Hematopoietic multipotent progenitor cell treated with erythropoietin and hydrocortisone succinate and interleukin-3 and kit ligand, for 6 days (in vitro differentiated cells): ENCODE results near the gene PNPLA1.

Source experiments
- DNase-seq: peaks from one replicate; pipeline ENCODE4 v3.0.0-alpha.2; 2015

The PNPLA1 gene

DNA sequence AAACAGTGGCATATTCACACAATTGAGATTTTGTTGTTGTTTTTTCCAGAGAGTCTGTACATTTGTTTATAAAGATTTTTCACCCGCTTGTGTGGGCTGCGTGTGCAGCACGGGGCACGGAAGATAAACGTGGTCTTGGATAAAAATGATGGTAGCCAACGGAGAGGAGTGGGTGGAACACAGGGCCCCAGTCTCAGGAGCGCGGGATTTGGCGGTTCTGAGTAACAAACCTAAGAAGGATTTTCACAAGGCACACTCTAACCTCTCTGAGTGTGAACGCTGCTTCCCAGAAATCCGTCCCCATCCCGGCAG, 70.4 kb downstream of the PNPLA1 start:
- DNase-seq = no peak

DNA sequence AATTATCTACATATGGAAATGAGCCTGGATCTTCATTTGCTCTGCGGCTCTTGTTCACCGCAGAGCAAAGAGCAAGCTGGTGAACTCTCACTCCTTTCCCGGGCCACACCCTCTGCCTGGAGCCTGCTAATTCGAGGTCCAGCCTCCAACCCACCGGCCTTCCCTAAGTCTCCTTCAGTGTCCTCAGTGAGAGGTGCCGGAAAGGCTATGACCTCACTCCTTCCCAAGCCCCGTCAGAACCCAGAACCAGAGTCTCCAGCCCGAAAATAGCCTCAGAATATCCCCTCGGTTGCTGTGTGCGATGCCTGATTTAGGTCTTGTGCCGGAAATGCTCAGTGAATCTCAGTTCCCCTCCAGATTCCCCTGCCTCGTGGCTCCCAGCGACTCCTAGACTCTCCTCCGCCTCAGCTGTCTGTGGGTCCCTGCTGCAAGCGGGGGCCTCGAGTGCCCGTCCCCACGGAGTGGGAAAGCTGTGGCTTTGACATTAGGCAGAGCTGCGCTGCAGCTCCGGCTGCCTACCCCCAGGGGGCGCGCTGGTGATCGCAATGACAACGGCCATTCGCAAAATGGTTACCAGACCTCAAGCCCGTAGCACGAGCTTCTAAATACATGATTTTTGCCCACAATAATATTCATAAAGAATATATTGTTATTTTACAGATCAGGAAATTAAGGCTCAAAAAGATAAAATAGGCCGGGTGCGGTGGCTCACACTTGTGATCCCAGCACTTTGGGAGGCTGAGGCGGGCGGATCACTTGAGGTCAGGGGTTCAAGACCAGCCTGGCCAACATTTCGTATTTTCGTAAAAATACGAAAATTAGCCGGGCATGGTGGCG, 71.0 kb downstream of the PNPLA1 start:
- DNase-seq = peak; percentile 86

DNA sequence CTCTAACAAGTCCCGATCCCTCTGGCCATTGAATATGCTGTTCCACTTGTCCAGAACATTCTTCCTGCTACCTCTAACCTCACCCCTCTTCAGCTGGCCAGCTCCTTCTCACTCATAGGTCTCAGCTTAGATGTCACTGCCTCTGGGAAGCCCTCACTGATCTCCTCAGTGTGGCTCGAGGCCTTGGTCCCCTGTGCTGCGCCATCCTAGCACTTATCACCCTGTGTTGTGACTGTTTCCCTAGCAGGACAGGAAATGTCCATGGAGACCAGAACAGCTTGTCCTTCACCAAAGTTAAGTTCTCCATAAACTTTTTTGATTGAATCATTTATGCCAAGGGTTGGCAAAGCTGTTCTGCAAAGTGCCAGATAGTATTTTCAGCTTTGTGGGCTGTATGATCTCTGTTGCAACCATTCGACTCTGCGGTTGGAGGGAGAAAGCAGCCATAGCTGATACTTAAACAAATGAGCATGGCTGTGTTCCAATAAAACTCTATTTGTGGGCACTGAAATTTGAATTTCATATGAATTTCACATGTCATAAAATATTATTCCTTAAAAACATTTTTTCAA, 73.3 kb downstream of the PNPLA1 start:
- peak; percentile 38 for DNase-seq

DNA sequence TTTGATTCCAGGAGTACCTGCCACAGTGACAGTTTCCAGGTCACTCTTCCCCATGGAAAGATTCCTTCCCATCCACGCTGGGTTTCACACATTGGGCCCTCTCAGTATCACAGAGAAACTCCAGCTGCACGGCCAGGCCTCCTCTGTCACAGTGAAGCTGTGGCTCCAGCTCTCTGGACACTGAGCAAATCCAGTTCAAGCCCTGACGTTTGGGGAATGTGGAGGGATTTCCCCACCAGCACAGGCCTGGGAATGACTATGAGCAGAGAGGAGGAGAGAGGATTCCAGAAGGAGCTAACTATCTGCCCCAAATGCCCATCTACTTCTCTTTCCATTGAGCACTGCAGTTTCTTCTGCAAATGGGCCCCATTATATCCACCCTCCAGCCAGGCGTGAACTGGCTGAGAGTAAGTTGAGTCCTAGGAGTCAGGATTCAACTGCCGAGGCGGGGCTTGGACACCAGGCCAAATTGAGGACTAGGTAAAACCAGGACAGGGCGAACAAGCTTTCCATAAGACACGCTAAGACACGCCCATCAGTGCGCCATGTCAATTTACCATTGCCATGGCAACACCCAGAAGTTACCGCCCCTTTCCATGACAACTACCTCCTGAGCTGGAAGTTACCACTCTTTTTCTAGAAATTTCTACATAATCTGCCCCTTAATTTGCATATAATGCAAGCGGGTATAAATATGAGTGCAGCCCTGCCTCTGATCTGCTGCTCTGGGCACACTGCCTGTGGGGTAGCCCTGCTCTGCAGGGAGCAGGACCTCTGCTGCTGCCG, 76.0 kb downstream of the PNPLA1 start:
- DNase-seq = peak; percentile 52

DNA sequence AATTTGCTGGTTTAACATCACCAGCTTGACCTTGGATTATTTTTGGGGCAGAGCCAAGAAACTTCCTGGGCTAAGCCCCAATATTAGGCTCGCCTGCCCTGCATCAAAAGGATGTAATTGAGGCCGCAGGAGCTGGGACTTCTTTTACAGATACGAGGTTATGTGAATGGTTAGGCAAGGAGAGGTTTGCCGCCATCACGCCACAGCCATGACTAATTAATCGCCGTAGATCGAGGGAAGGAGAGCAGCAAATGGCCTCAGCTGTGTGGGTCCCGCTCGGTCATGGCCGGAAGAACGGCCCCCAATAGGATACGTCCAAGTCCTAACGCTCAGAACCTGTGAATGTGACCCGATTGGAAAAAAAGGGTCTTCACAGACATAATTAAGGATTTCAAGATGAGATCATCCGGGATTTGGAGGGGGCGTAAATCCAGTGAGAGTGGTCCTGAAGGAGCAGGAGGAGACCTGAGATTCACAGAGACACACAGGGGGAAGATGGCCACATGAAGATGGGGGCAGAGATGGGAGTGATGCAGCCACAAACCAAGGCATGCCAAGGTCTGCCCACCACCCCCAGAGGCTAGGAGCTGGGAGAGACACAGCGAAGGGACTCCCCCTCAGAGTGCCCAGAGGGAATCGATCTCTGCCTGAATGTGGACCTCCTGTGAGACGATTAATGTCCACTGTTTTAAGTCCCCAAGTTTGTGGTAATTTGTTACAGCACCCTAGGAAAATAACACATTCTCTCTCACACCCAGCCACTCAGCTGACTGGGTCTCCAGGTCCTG, 76.8 kb downstream of the PNPLA1 start:
- no peak for DNase-seq

DNA sequence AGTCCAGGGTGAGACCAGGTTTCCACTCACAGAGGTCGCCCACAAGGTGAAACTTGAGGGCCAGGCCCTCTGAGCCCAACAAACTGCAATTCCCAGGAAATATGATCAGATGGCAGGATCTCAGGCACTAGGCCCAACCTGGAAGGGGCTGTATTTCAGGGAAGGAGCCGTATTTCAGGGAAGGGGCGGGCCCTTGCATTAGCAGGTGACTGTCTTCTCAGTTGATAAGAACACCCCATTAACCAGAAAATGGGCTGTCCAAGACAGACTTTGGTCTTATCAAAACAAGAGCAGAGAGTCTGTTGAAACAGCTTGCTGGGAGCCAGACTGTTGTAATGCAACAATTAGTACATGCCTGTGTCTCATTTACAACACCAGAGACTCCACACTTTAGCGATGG, 77.8 kb downstream of the PNPLA1 start:
- DNase-seq = peak; percentile 98

DNA sequence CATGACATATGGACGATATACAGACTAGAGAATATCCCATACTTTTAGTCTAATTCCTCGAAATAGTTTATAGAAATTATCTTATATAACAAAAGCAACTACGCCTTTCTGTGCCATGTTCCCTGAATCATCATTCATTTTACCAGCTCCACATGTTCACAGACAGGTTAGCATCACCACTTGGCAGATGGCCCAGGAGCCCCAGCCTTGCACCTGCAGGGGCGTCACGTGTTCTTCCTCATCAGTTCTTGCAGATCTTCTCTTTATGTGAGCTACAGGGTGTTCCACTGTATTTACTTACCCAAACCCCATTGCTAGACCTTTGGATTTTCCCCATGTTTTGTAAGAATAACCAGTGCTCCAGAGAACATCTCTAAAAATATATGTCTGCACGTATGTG, 79.4 kb downstream of the PNPLA1 start:
- peak; percentile 64 for DNase-seq

DNA sequence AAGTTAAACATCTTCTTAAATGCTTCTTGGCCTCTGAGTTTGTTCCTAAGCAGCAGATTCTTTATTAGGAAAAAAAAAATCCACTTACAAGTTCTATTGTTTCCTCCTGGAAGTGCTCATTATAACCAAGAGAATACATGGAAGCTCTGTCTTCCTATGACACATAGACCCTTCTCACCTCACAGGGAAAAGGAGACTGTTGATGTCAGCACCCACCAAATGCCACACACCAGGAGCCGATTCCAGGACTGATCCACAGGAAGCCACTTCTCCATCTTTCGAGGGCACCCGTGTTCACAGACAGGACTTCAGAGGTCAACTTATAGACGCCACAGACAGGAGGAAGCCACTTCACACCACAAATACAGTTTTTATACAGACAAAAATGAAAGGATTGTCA, 80.2 kb downstream of the PNPLA1 start:
- no peak for DNase-seq

DNA sequence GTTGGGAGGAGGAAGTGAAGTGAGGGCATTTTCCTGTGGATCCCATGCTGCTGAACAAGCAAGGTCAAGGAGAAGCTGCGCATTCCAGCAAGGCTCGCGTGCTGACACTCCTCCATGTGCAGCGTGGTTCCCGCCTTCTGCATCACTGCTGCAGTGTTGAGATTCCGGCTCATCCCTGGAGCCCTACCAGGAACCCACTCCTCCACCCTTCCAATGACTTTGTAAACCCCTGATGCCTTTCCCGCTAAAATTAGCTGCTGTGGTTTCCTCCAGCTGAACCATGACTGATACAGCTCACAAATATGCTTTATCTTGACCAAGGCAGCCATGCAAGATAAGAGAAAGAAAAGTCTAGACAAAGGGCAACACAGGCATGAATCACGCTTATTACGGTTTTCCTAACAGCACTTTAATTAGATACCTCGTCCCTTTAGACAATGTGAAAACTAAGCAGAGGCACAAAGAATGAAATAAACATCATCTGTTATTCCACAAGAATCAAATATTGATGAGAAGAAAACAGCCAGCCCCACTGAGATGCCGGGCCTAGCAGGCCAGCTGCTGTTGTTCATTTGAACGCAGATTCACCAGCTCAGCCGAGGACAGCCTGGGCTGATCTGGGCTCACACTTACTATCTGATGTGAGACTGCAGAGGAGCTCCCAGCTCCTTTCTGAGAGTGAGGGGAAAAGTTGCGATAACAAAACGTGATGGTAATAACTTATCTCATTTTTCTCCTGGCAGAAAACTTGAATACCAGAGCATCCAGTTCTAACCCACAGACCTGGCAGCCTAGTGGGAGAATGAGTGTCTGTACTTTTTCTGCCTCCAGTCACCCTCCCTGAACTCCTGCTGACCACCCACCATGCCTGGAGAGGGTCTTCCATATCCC, 81.1 kb downstream of the PNPLA1 start:
- peak; percentile 90 for DNase-seq

DNA sequence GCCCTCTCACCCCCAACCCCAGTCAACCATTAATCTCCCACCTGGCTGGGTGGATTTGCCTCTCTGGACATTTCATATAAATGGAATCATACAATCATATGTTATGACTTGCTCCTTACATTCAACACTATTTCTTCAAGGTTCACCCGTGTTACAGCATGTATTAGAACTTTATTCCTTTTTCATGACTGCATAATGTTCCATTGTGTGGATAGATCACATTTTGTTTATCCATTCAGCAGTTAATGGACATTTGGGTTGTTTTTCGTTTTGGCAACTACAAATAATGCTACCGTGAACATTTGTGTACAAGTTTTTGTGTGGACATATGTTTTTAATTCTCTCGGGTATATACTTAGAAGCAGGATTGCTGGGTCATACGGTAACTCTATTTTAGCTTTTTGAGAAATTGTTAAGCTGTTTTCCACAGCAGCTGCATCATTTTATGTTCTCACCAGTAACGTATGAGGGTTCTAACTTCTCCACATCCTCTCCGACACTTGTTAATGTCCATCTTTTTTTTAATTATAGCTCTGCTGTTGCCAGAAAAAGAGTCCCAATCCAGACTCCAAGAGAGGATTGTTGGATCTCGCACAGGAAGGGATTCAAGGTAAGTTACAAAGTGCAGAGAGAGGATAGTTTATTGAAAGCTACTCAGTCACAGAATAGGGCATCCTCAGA, 82.8 kb downstream of the PNPLA1 start:
- no peak for DNase-seq

DNA sequence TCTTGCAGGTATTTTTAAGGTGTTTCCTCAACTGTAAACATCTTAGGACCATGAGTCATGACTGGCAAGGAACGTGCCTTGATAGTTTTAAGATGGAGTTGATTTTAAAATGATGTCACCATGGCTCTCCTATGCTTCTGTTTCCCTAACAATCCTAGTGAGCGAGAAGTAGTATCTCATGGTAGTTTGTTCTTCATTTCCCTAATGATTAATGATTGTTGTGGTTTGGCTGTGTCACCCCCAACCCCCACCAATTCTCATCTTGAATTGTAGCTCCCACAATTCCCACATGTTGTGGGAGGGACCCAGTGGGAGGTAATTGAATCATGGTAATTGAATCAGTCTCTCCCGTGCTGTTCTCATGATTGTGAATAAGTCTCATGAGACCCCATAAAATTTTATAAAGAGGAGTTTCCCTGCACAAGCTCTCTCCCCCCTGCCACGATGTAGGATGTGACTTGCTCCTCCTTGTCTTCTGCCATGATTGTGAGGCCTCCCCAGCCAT, 83.6 kb downstream of the PNPLA1 start:
- no peak for DNase-seq

DNA sequence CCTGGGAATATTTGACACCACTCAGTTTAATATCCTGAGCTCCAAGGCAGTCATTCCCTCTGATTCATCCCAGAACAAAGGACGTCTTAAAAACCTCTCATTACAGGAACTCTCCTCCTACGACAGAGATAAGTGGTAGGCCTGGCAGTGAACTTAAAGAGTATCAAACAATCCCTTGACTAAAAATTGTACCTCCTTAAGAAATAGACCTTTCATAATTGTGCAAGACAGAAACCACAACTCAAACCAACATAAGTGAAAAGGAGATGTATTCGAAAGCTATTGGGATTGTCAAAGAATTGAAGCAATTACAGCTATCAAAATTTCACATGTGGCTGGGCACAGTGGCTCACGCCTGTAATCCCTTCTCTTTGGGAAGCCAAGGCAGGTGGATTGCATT, 86.0 kb downstream of the PNPLA1 start:
- DNase-seq = peak; percentile 64

DNA sequence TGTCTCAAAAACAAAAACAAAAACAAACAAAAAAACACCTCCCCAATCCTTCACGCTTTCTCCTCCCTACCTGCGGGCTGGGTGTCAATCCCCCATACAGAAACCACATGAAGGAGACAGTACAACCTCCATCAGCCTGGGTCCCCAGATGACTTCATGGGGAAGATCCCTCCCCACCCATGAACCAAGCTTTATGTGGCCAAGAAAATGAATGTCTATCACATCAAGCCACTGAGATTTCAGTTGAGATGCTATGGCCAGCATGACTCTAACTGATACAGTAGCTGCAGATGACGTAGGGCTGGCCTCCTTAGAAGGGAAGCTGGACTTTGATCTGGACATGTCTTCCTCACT, 88.0 kb downstream of the PNPLA1 start:
- DNase-seq = peak; percentile 56
